ENCODE data around the gene TARM1. TPM values are rescaled to one million over a fixed set of nuclear protein-coding genes. Genes with fewer than 3 reads are reported as not detected.
A peak's percentile ranks its signal among the peaks of the same experiment; 100 is the strongest.

TARM1 gene
- total RNA-seq, 1 donor from 2014 or later, result not detected

DNA sequence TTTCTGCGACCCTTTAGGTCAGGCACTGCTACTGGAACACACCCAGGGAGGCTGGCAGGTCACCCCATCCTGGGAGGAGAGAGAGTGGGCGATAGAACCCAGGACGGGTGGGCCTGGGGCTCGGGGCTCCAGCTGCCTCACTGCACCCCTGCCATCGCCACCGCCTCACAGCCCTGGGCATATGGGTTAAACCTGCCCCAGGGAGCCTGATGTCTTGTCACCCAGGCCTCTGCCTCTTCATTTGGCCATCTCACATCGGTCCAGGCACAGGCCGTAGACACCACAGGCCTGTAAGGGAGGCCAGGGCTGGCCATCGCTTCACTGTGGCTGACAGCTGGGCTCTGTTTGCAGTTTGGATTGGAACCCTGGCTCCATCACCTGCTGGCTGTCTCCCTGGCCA is 44.5 kb upstream of the TARM1 start:
- Mint-ChIP-seq H3K27ac (ENCODE audit: unreplicated experiment) (peak overlapping the region; percentile 30), H3K36me3 (ENCODE audit: low read depth, unreplicated experiment) (peaks cover 27% of the 10 kb centered on the region), H3K4me3 (ENCODE audit: unreplicated experiment) (no peak overlapping the region), H3K27me3 (ENCODE audit: unreplicated experiment) (peaks cover 10% of the 10 kb centered on the region), H3K9me3 (ENCODE audit: unreplicated experiment) (no peaks in the 10 kb centered on the region), H3K4me1 (ENCODE audit: unreplicated experiment) (no peaks in the 10 kb centered on the region)
- TF ChIP-seq, protein P1, sequence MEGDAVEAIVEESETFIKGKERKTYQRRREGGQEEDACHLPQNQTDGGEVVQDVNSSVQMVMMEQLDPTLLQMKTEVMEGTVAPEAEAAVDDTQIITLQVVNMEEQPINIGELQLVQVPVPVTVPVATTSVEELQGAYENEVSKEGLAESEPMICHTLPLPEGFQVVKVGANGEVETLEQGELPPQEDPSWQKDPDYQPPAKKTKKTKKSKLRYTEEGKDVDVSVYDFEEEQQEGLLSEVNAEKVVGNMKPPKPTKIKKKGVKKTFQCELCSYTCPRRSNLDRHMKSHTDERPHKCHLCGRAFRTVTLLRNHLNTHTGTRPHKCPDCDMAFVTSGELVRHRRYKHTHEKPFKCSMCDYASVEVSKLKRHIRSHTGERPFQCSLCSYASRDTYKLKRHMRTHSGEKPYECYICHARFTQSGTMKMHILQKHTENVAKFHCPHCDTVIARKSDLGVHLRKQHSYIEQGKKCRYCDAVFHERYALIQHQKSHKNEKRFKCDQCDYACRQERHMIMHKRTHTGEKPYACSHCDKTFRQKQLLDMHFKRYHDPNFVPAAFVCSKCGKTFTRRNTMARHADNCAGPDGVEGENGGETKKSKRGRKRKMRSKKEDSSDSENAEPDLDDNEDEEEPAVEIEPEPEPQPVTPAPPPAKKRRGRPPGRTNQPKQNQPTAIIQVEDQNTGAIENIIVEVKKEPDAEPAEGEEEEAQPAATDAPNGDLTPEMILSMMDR (IDR thresholded peaks at IDR 0.05; ENCODE audit: unreplicated experiment), result no peak
- no peak for DNase-seq (ENCODE audit: low spot score)

- TF ChIP-seq, protein P1 (IDR thresholded peaks at IDR 0.05; ENCODE audit: unreplicated experiment), result no peak
- H3K4me3 Mint-ChIP-seq (ENCODE audit: unreplicated experiment), result no peak overlapping the region
- H3K36me3 Mint-ChIP-seq (ENCODE audit: low read depth, unreplicated experiment), result peaks cover 35% of the 10 kb centered on the region
These were observed 43.2 kb upstream of the TARM1 start for GRCh38 chr19:54124393-54124792.

GRCh38 chr19:54123682-54124081 is 42.5 kb upstream of the TARM1 start:
- peaks cover 35% of the 10 kb centered on the region for H3K36me3 Mint-ChIP-seq (ENCODE audit: low read depth, unreplicated experiment)
- no peak for DNase-seq (ENCODE audit: low spot score)

More at GRCh38 chr19:54124393-54124792, 43.2 kb upstream of the TARM1 start:
- no peak for DNase-seq (ENCODE audit: low spot score)
- Mint-ChIP-seq H3K4me1 (ENCODE audit: unreplicated experiment) (no peaks in the 10 kb centered on the region), H3K27me3 (ENCODE audit: unreplicated experiment) (peaks cover 14% of the 10 kb centered on the region), H3K9me3 (ENCODE audit: unreplicated experiment) (no peaks in the 10 kb centered on the region), H3K27ac (ENCODE audit: unreplicated experiment) (no peak overlapping the region)

GRCh38 chr19:54121259-54121658 is 40.1 kb upstream of the TARM1 start:
- no peaks in the 10 kb centered on the region for H3K9me3 Mint-ChIP-seq (ENCODE audit: unreplicated experiment)
- TF ChIP-seq, protein P1 (IDR thresholded peaks at IDR 0.05; ENCODE audit: unreplicated experiment), result no peak
- H3K27ac Mint-ChIP-seq (ENCODE audit: unreplicated experiment), result no peak overlapping the region
- H3K4me1 Mint-ChIP-seq (ENCODE audit: unreplicated experiment), result peaks cover 9% of the 10 kb centered on the region
- H3K36me3 Mint-ChIP-seq (ENCODE audit: low read depth, unreplicated experiment), result peaks cover 38% of the 10 kb centered on the region
- peaks cover 14% of the 10 kb centered on the region for H3K27me3 Mint-ChIP-seq (ENCODE audit: unreplicated experiment)
- no peak for DNase-seq (ENCODE audit: low spot score)
- no peak overlapping the region for H3K4me3 Mint-ChIP-seq (ENCODE audit: unreplicated experiment)

More at GRCh38 chr19:54123682-54124081, 42.5 kb upstream of the TARM1 start:
- Mint-ChIP-seq H3K4me1 (ENCODE audit: unreplicated experiment) (no peaks in the 10 kb centered on the region), H3K9me3 (ENCODE audit: unreplicated experiment) (no peaks in the 10 kb centered on the region), H3K27me3 (ENCODE audit: unreplicated experiment) (peaks cover 14% of the 10 kb centered on the region), H3K4me3 (ENCODE audit: unreplicated experiment) (no peak overlapping the region), H3K27ac (ENCODE audit: unreplicated experiment) (no peak overlapping the region)
- TF ChIP-seq, protein P1 (IDR thresholded peaks at IDR 0.05; ENCODE audit: unreplicated experiment), result no peak

DNA sequence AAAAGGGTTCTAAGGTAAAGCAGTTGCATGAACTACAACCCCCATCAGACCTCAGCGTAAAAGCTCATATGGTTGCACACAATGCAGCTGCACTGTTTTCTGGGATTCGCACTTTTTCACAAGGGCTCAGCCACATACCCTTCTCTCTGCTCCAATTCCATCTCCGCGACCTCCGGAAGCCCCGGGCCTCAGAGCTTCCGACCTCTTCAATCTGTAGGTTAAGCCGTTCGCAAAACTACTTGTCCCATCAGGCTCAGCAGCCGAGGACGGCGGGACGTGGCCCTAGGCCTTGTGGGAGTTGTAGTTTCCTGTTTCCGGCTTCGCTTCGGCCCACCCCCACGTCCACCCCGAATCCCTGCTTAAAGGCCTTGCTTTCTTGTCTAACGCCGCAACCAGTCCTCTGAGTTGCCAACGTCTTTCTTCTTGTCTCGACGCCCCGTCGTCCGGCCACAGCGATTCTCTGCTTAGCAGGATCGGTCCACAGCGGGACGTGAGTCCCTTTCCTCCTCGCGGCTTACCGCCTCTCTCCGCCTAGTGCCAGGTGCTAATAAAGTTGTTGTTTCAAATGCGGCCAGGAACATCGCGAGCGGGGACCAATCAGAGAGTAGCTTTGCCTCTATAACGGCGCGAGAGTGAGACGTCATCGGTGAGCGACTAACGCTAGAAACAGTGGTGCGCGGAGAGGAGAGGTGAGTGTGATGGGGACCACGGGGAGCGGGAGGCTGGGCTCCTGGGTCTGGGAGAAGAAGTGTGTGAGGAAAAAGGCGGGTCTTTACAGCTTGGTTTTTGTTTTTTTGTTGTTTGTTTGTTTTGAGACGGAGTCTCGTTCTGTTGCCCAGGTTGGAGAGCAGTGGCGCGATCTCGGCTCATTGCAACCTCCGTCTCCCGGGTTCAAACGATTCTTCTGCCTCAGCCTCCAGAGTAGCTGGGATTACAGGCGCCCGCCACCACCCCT is 34.2 kb upstream of the TARM1 start, which contains the start of the genes PRPF31 and TFPT:
PRPF31 (plus strand) TSS at position 646 of the 955 bp plus-strand sequence. CDS start 2,525 bp downstream, outside the sequence.
TFPT (minus strand) TSS at position 549 of the 955 bp plus-strand sequence; CDS start at position 161, 388 bp downstream.
- peaks cover 31% of the 10 kb centered on the region for H3K36me3 Mint-ChIP-seq (ENCODE audit: low read depth, unreplicated experiment)
- TF ChIP-seq, protein P1 (IDR thresholded peaks at IDR 0.05; ENCODE audit: unreplicated experiment), result no peak
- DNase-seq (ENCODE audit: low spot score), result peak; percentile 88
- H3K4me1 Mint-ChIP-seq (ENCODE audit: unreplicated experiment), result peaks cover 25% of the 10 kb centered on the region
- H3K4me3 Mint-ChIP-seq (ENCODE audit: unreplicated experiment), result peak within 1 kb of the TSS; percentile 99
- H3K27ac Mint-ChIP-seq (ENCODE audit: unreplicated experiment), result peak within 1 kb of the TSS; percentile 92
- H3K27me3 Mint-ChIP-seq (ENCODE audit: unreplicated experiment), result peaks cover 19% of the 10 kb centered on the region
- no peaks in the 10 kb centered on the region for H3K9me3 Mint-ChIP-seq (ENCODE audit: unreplicated experiment)

Measured in endothelial cell (in vitro differentiated cells).